A673 (cell line): ENCODE measurements around the gene FFAR1.

Experiments
- CTCF ChIP-seq: fragments of 300-800, 200-600 bp; sonication (generic); conservative IDR thresholded peaks from 2 replicates; pipeline ENCODE4 v1.5.1; 2017; ENCODE audit warnings: low read depth, mild to moderate bottlenecking, antibody characterized with exemption, low read length, moderate library complexity, mixed read lengths
- EZH2 ChIP-seq: fragments of 200-600 bp; sonication (generic); IDR thresholded peaks from 2 replicates; pipeline ENCODE4 v1.6.1; 2017; ENCODE audit warnings: borderline replicate concordance, low read depth, mild to moderate bottlenecking, mixed read lengths, antibody characterized with exemption, low read length; ENCODE audit not compliant: poor library complexity, severe bottlenecking

GRCh38 chr19:35344511-35345031, 3.1 kb upstream of the FFAR1 start:
- TF ChIP-seq EZH2 (no peak), CTCF (no peak)
